HepG2 (cell line): ENCODE measurements around the gene MSI2. TPM values are rescaled to one million over a fixed set of nuclear protein-coding genes. Genes with fewer than 3 reads are reported as not detected.

ENCODE experiments used
- BCL6 ChIP-seq: IDR thresholded peaks from 2 replicates; pipeline ENCODE4 v1.6.1; 2016; ENCODE audit warnings: missing genetic modification reagents, missing compliant biosample characterization
- CBFB ChIP-seq: sonication (generic); formaldehyde crosslinking; IDR thresholded peaks from 2 replicates; pipeline ENCODE4 v1.4.0; 2020; ENCODE audit warnings: missing genetic modification reagents
- CEBPB ChIP-seq: IDR thresholded peaks from 2 replicates; pipeline ENCODE4 v1.6.1; 2011; ENCODE audit warnings: low read depth, low read length, improper control_type of control experiment, borderline replicate concordance
- ELF3 ChIP-seq: IDR thresholded peaks from 2 replicates; pipeline ENCODE4 v1.6.1; 2016; ENCODE audit warnings: missing genetic modification reagents, missing compliant biosample characterization
- IRF2 ChIP-seq: IDR thresholded peaks from 2 replicates; pipeline ENCODE4 v1.6.1; 2018; ENCODE audit warnings: missing genetic modification reagents, missing compliant biosample characterization
- MEIS1 ChIP-seq: sonication (generic); formaldehyde crosslinking; IDR thresholded peaks from 2 replicates; pipeline ENCODE4 v1.9.0; 2021; ENCODE audit warnings: mild to moderate bottlenecking, missing genetic modification reagents, moderate library complexity, borderline replicate concordance
- MIXL1 ChIP-seq: IDR thresholded peaks from 2 replicates; pipeline ENCODE4 v1.6.1; 2016
- NCOA2 ChIP-seq: sonication (generic); formaldehyde crosslinking; IDR thresholded peaks from 2 replicates; pipeline ENCODE4 v1.8.0; 2022; ENCODE audit warnings: inconsistent platforms
- NFIC ChIP-seq: IDR thresholded peaks from 2 replicates; pipeline ENCODE4 v1.6.1; 2012; ENCODE audit warnings: mild to moderate bottlenecking, low read length, inconsistent platforms
- ONECUT2 ChIP-seq: sonication (generic); formaldehyde crosslinking; IDR thresholded peaks from 2 replicates; pipeline ENCODE4 v1.4.0; 2020; ENCODE audit warnings: missing genetic modification reagents
- PHB2 ChIP-seq: fragments of 450-650 bp; IDR thresholded peaks from 2 replicates; pipeline ENCODE4 v1.6.1; 2018; ENCODE audit not compliant: partially characterized antibody
- PHF21A ChIP-seq: sonication (generic); formaldehyde crosslinking; IDR thresholded peaks from 2 replicates; pipeline ENCODE4 v1.5.0; 2020; ENCODE audit warnings: mild to moderate bottlenecking, missing genetic modification reagents
- SIX1 ChIP-seq: sonication (generic); formaldehyde crosslinking; IDR thresholded peaks from 2 replicates; pipeline ENCODE4 v1.4.0; 2020; ENCODE audit warnings: missing genetic modification reagents, borderline replicate concordance
- THRA ChIP-seq: sonication (generic); formaldehyde crosslinking; IDR thresholded peaks from 2 replicates; pipeline ENCODE4 v1.4.0; 2020; ENCODE audit warnings: missing genetic modification reagents, borderline replicate concordance
- ZKSCAN8 ChIP-seq: IDR thresholded peaks from 2 replicates; pipeline ENCODE4 v1.6.1; 2016; ENCODE audit warnings: borderline replicate concordance, missing genetic modification reagents, missing compliant biosample characterization
- ZNF205 ChIP-seq: IDR thresholded peaks from 2 replicates; pipeline ENCODE4 v1.6.1; 2018; ENCODE audit warnings: missing biosample characterization, missing genetic modification reagents
- ZNF3 ChIP-seq: IDR thresholded peaks from 2 replicates; pipeline ENCODE4 v1.7.0; 2017; ENCODE audit warnings: inconsistent platforms
- ZNF331 ChIP-seq: sonication (generic); formaldehyde crosslinking; IDR thresholded peaks from 2 replicates; pipeline ENCODE4 v1.4.0; 2020; ENCODE audit warnings: missing genetic modification reagents
- ZNF609 ChIP-seq: sonication (generic); formaldehyde crosslinking; IDR thresholded peaks from 2 replicates; pipeline ENCODE4 v1.4.0; 2020; ENCODE audit warnings: mild to moderate bottlenecking, missing genetic modification reagents, borderline replicate concordance
- polyA plus RNA-seq, 8 experiments: library from polyadenylated mRNA; depleted of rRNA in 3 of 8; stranded (reverse) in 7 of 8; unstranded in 1 of 8; fragments of >200 nt; fragmentation: Illumina TruSeq in 4 of 8; extraction: Trizol in 4 of 8; gene quantifications; 2 replicates each; pipeline versions ENCODE4 v1.2.1 to v1.2.3, GENCODE V29; 2011 to 2016; ENCODE audit warnings: low read depth in 4 of 8, missing spikeins in 1 of 8, mixed read lengths in 1 of 8; ENCODE audit not compliant: insufficient read depth in 1 of 8
- total RNA-seq, 5 experiments: library from RNA; depleted of rRNA; stranded (reverse); fragments of >200 nt; fragmentation: Illumina TruSeq; extraction: Trizol; gene quantifications; 2 replicates each; pipeline ENCODE4 v1.2.3, GENCODE V29; 2016; ENCODE audit warnings: low read depth in 1 of 5
- TF ChIP-seq, protein P1 (sequence below): sonication (generic); formaldehyde crosslinking; IDR thresholded peaks from 2 replicates; pipeline ENCODE4 v1.4.0; 2020; ENCODE audit warnings: missing genetic modification reagents

The MSI2 gene
- total and polyA plus RNA-seq, 2 of the 13 experiments (the other 11 are each of a cell fraction or from before 2014, with no cell fraction given), result 77.5 to 78.4 TPM

GRCh38 chr17:57373048-57373447 lies 116.7 kb downstream of the MSI2 start (continued):
- peak; percentile 20; the same call in 1 of the 2 replicates for TF ChIP-seq BCL6 (CRISPR knock-in tag)
- peak; percentile 93 for TF ChIP-seq ZNF3
- no peak for TF ChIP-seq PHB2
- TF ChIP-seq PHF21A (CRISPR knock-in tag), result peak; percentile 30
- TF ChIP-seq MEIS1 (CRISPR knock-in tag), result peak; percentile 33; the same call in 1 of the 2 replicates
- peak; percentile 56; the same call in 1 of the 2 replicates for TF ChIP-seq MIXL1
- peak; percentile 42; the same call in 1 of the 2 replicates for TF ChIP-seq ZNF609 (CRISPR knock-in tag)
- no peak for TF ChIP-seq IRF2 (CRISPR knock-in tag)
- TF ChIP-seq, protein P1, sequence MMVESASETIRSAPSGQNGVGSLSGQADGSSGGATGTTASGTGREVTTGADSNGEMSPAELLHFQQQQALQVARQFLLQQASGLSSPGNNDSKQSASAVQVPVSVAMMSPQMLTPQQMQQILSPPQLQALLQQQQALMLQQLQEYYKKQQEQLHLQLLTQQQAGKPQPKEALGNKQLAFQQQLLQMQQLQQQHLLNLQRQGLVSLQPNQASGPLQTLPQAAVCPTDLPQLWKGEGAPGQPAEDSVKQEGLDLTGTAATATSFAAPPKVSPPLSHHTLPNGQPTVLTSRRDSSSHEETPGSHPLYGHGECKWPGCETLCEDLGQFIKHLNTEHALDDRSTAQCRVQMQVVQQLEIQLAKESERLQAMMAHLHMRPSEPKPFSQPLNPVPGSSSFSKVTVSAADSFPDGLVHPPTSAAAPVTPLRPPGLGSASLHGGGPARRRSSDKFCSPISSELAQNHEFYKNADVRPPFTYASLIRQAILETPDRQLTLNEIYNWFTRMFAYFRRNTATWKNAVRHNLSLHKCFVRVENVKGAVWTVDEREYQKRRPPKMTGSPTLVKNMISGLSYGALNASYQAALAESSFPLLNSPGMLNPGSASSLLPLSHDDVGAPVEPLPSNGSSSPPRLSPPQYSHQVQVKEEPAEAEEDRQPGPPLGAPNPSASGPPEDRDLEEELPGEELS (CRISPR knock-in tag), result peak; percentile 75
- TF ChIP-seq THRA (CRISPR knock-in tag), result 0 out of 2 replicates have a peak, but pooled peaks have one; percentile 12
- peak; percentile 23; the same call in 1 of the 2 replicates for TF ChIP-seq ELF3 (CRISPR knock-in tag)
- TF ChIP-seq SIX1, result peak; percentile 99
- peak; percentile 55; the same call in 1 of the 2 replicates for TF ChIP-seq CEBPB
- peak; percentile 25; the same call in 1 of the 2 replicates for TF ChIP-seq NFIC
- 0 out of 2 replicates have a peak, but pooled peaks have one; percentile 44 for TF ChIP-seq ZNF205 (CRISPR knock-in tag)
- peak; percentile 37; the same call in 1 of the 2 replicates for TF ChIP-seq ZNF331
- peak; percentile 71 for TF ChIP-seq NCOA2 (CRISPR knock-in tag)
- TF ChIP-seq ONECUT2 (CRISPR knock-in tag), result peak; percentile 32; the same call in 1 of the 2 replicates
- TF ChIP-seq ZKSCAN8, result 0 out of 2 replicates have a peak, but pooled peaks have one; percentile 28
- 0 out of 2 replicates have a peak, but pooled peaks have one; percentile 16 for TF ChIP-seq CBFB (CRISPR knock-in tag)
